WTC11 (cell line): ENCODE measurements around the gene MIEF1. TPM values are rescaled to one million over a fixed set of nuclear protein-coding genes. Genes with fewer than 3 reads are reported as not detected.

ENCODE experiments used
- ATF1 ChIP-seq: sonication (generic); formaldehyde crosslinking; IDR thresholded peaks from 2 replicates; pipeline ENCODE4 v1.8.1; 2023; ENCODE audit warnings: mild to moderate bottlenecking, moderate library complexity, missing genetic modification reagents
- CREB1 ChIP-seq: sonication (generic); formaldehyde crosslinking; IDR thresholded peaks from 2 replicates; pipeline ENCODE4 v1.8.0; 2023; ENCODE audit warnings: mild to moderate bottlenecking, missing genetic modification reagents
- FOXJ3 ChIP-seq: sonication (generic); formaldehyde crosslinking; IDR thresholded peaks from 2 replicates; pipeline ENCODE4 v1.9.0; 2021; ENCODE audit warnings: missing genetic modification reagents, mild to moderate bottlenecking, borderline replicate concordance
- GTF2I ChIP-seq: fragments of 250-450 bp; sonication (Bioruptor Pico); conservative IDR thresholded peaks from 2 replicates; pipeline ENCODE4 v1.4.0; 2021; ENCODE audit warnings: mild to moderate bottlenecking
- NFATC4 ChIP-seq: fragments of 250-450 bp; sonication (Bioruptor Pico); IDR thresholded peaks from 2 replicates; pipeline ENCODE4 v1.9.0; 2021; ENCODE audit warnings: mild to moderate bottlenecking
- NFE2L1 ChIP-seq: sonication (generic); formaldehyde crosslinking; IDR thresholded peaks from 2 replicates; pipeline ENCODE4 v1.8.1; 2023; ENCODE audit warnings: missing genetic modification reagents
- RELA ChIP-seq: sonication (generic); formaldehyde crosslinking; IDR thresholded peaks from 2 replicates; pipeline ENCODE4 v1.8.1; 2022; ENCODE audit warnings: missing genetic modification reagents, mild to moderate bottlenecking, borderline replicate concordance
- RORB ChIP-seq: fragments of 250-450 bp; sonication (Bioruptor Pico); IDR thresholded peaks from 2 replicates; pipeline ENCODE4 v1.9.0; 2021; ENCODE audit warnings: mild to moderate bottlenecking
- SMAD3 ChIP-seq: sonication (generic); formaldehyde crosslinking; IDR thresholded peaks from 2 replicates; pipeline ENCODE4 v1.8.0; 2022; ENCODE audit warnings: missing genetic modification reagents, mild to moderate bottlenecking, borderline replicate concordance
- TEAD1 ChIP-seq: sonication (generic); formaldehyde crosslinking; IDR thresholded peaks from 2 replicates; pipeline ENCODE4 v1.8.0; 2022; ENCODE audit warnings: mild to moderate bottlenecking, missing genetic modification reagents
- ZBTB21 ChIP-seq: sonication (generic); formaldehyde crosslinking; IDR thresholded peaks from 2 replicates; pipeline ENCODE4 v1.8.1; 2023; ENCODE audit warnings: mild to moderate bottlenecking, missing genetic modification reagents, borderline replicate concordance
- ZNF121 ChIP-seq: sonication (generic); formaldehyde crosslinking; IDR thresholded peaks from 2 replicates; pipeline ENCODE4 v1.8.0; 2023; ENCODE audit warnings: missing genetic modification reagents
- ZNF232 ChIP-seq: sonication (generic); formaldehyde crosslinking; IDR thresholded peaks from 2 replicates; pipeline ENCODE4 v1.8.0; 2022; ENCODE audit warnings: mild to moderate bottlenecking, missing genetic modification reagents
- ZNF263 ChIP-seq: sonication (generic); formaldehyde crosslinking; IDR thresholded peaks from 2 replicates; pipeline ENCODE4 v1.8.1; 2022; ENCODE audit warnings: low read depth, mild to moderate bottlenecking, moderate library complexity, missing genetic modification reagents
- ZNF396 ChIP-seq: fragments of 250-450 bp; sonication (Bioruptor Pico); IDR thresholded peaks from 2 replicates; pipeline ENCODE4 v1.8.0; 2021; ENCODE audit warnings: mild to moderate bottlenecking, moderate library complexity, borderline replicate concordance
- ZNF423 ChIP-seq: fragments of 250-450 bp; sonication (Bioruptor Pico); IDR thresholded peaks from 2 replicates; pipeline ENCODE4 v2.1.2; 2022; ENCODE audit warnings: mild to moderate bottlenecking, moderate library complexity
- total RNA-seq: library from RNA; stranded (reverse); gene quantifications from 3 replicates; pipeline ENCODE4 v1.2.3, GENCODE V29; 2021
- TF ChIP-seq, protein P1 (sequence below): sonication (generic); formaldehyde crosslinking; IDR thresholded peaks from 2 replicates; pipeline ENCODE4 v1.8.0; 2023; ENCODE audit warnings: missing genetic modification reagents
- TF ChIP-seq, protein P2 (sequence below): sonication (generic); formaldehyde crosslinking; conservative IDR thresholded peaks from 2 replicates; pipeline ENCODE4 v1.8.1; 2022; ENCODE audit warnings: mild to moderate bottlenecking, missing genetic modification reagents
- TF ChIP-seq, protein P3 (sequence below): fragments of 200-600 bp; IDR thresholded peaks from 2 replicates; pipeline ENCODE4 v1.8.0; 2022; ENCODE audit warnings: antibody characterized with exemption
- TF ChIP-seq, protein P4 (sequence below): sonication (generic); formaldehyde crosslinking; IDR thresholded peaks from 2 replicates; pipeline ENCODE4 v1.8.1; 2022; ENCODE audit warnings: low read depth, mild to moderate bottlenecking, moderate library complexity, missing genetic modification reagents, borderline replicate concordance
- TF ChIP-seq, protein P5 (sequence below): sonication (generic); formaldehyde crosslinking; IDR thresholded peaks from 2 replicates; pipeline ENCODE4 v1.8.1; 2023; ENCODE audit warnings: mild to moderate bottlenecking, moderate library complexity, missing genetic modification reagents
- TF ChIP-seq, protein P6 (sequence below): sonication (generic); formaldehyde crosslinking; IDR thresholded peaks from 2 replicates; pipeline ENCODE4 v1.8.1; 2022; ENCODE audit warnings: missing genetic modification reagents, borderline replicate concordance
- TF ChIP-seq, protein P7 (sequence below): sonication (generic); formaldehyde crosslinking; IDR thresholded peaks from 2 replicates; pipeline ENCODE4 v1.8.0; 2023; ENCODE audit warnings: mild to moderate bottlenecking, missing genetic modification reagents
- TF ChIP-seq, protein P8 (sequence below): sonication (generic); formaldehyde crosslinking; IDR thresholded peaks from 2 replicates; pipeline ENCODE4 v1.8.1; 2023; ENCODE audit warnings: mild to moderate bottlenecking, missing genetic modification reagents
- TF ChIP-seq, protein P9 (sequence below): fragments of 250-450 bp; sonication (Bioruptor Pico); IDR thresholded peaks from 2 replicates; pipeline ENCODE4 v2.1.2; 2022; ENCODE audit warnings: mild to moderate bottlenecking, moderate library complexity

MIEF1 gene
- total RNA-seq, 1 experiment from 2014 or later = 38.7 TPM

DNA sequence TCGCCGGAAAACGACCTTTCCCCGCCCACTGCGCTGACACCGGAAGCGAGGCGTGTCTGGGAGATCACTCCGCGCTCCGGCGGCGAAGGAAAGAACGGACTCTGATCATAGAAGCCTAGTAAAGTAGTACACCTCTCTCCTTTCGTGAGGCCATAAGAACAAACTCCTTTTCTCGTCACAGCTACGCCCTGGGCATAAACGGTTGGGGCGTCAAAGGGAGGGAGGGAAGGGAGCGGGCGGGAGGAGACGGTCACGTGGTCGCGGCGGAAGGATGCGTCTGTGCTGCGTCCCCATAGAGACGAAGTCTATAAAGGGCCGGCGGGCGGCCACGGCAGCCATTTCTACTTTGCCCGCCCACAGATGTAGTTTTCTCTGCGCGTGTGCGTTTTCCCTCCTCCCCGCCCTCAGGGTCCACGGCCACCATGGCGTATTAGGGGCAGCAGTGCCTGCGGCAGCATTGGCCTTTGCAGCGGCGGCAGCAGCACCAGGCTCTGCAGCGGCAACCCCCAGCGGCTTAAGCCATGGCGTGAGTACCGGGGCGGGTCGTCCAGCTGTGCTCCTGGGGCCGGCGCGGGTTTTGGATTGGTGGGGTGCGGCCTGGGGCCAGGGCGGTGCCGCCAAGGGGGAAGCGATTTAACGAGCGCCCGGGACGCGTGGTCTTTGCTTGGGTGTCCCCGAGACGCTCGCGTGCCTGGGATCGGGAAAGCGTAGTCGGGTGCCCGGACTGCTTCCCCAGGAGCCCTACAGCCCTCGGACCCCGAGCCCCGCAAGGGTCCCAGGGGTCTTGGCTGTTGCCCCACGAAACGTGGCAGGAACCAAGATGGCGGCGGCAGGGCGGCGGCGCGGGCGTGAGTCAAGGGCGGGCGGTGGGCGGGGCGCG is 18.4 kb downstream of the MIEF1 start, which contains the start of gene ATF4 (continued):
- TF ChIP-seq, protein P1, sequence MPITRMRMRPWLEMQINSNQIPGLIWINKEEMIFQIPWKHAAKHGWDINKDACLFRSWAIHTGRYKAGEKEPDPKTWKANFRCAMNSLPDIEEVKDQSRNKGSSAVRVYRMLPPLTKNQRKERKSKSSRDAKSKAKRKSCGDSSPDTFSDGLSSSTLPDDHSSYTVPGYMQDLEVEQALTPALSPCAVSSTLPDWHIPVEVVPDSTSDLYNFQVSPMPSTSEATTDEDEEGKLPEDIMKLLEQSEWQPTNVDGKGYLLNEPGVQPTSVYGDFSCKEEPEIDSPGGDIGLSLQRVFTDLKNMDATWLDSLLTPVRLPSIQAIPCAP = peak; percentile 93
- TF ChIP-seq NFATC4 (CRISPR knock-in tag) = peak; percentile 60; the same call in 1 of the 2 replicates
- TF ChIP-seq, protein P2, sequence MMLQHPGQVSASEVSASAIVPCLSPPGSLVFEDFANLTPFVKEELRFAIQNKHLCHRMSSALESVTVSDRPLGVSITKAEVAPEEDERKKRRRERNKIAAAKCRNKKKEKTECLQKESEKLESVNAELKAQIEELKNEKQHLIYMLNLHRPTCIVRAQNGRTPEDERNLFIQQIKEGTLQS (CRISPR knock-in tag) = no peak
- TF ChIP-seq, protein P3, sequence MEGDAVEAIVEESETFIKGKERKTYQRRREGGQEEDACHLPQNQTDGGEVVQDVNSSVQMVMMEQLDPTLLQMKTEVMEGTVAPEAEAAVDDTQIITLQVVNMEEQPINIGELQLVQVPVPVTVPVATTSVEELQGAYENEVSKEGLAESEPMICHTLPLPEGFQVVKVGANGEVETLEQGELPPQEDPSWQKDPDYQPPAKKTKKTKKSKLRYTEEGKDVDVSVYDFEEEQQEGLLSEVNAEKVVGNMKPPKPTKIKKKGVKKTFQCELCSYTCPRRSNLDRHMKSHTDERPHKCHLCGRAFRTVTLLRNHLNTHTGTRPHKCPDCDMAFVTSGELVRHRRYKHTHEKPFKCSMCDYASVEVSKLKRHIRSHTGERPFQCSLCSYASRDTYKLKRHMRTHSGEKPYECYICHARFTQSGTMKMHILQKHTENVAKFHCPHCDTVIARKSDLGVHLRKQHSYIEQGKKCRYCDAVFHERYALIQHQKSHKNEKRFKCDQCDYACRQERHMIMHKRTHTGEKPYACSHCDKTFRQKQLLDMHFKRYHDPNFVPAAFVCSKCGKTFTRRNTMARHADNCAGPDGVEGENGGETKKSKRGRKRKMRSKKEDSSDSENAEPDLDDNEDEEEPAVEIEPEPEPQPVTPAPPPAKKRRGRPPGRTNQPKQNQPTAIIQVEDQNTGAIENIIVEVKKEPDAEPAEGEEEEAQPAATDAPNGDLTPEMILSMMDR = no peak
- TF ChIP-seq RORB (CRISPR knock-in tag) = peak; percentile 75
- 0 out of 2 replicates have a peak, but pooled peaks have one; percentile 37 for TF ChIP-seq ZNF263 (CRISPR knock-in tag)
- no peak for TF ChIP-seq ZBTB21 (CRISPR knock-in tag)
- TF ChIP-seq ZNF232 (CRISPR knock-in tag) = peak; percentile 81; the same call in 1 of the 2 replicates
- no peak for TF ChIP-seq FOXJ3 (CRISPR knock-in tag)
- TF ChIP-seq, protein P4, sequence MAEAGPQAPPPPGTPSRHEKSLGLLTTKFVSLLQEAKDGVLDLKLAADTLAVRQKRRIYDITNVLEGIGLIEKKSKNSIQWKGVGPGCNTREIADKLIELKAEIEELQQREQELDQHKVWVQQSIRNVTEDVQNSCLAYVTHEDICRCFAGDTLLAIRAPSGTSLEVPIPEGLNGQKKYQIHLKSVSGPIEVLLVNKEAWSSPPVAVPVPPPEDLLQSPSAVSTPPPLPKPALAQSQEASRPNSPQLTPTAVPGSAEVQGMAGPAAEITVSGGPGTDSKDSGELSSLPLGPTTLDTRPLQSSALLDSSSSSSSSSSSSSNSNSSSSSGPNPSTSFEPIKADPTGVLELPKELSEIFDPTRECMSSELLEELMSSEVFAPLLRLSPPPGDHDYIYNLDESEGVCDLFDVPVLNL (CRISPR knock-in tag) = peak; percentile 49; the same call in 1 of the 2 replicates
- TF ChIP-seq ATF1 (CRISPR knock-in tag) = peak; percentile 42; the same call in 1 of the 2 replicates
- no peak for TF ChIP-seq GTF2I (CRISPR knock-in tag)
- TF ChIP-seq, protein P5, sequence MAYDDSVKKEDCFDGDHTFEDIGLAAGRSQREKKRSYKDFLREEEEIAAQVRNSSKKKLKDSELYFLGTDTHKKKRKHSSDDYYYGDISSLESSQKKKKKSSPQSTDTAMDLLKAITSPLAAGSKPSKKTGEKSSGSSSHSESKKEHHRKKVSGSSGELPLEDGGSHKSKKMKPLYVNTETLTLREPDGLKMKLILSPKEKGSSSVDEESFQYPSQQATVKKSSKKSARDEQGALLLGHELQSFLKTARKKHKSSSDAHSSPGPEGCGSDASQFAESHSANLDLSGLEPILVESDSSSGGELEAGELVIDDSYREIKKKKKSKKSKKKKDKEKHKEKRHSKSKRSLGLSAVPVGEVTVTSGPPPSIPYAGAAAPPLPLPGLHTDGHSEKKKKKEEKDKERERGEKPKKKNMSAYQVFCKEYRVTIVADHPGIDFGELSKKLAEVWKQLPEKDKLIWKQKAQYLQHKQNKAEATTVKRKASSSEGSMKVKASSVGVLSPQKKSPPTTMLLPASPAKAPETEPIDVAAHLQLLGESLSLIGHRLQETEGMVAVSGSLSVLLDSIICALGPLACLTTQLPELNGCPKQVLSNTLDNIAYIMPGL (CRISPR knock-in tag) = peak; percentile 28; the same call in 1 of the 2 replicates
- TF ChIP-seq TEAD1 (CRISPR knock-in tag) = peak; percentile 82; the same call in 1 of the 2 replicates
- no peak for TF ChIP-seq SMAD3 (CRISPR knock-in tag)
- TF ChIP-seq, protein P6, sequence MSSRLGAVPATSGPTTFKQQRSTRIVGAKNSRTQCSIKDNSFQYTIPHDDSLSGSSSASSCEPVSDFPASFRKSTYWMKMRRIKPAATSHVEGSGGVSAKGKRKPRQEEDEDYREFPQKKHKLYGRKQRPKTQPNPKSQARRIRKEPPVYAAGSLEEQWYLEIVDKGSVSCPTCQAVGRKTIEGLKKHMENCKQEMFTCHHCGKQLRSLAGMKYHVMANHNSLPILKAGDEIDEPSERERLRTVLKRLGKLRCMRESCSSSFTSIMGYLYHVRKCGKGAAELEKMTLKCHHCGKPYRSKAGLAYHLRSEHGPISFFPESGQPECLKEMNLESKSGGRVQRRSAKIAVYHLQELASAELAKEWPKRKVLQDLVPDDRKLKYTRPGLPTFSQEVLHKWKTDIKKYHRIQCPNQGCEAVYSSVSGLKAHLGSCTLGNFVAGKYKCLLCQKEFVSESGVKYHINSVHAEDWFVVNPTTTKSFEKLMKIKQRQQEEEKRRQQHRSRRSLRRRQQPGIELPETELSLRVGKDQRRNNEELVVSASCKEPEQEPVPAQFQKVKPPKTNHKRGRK = no peak
- TF ChIP-seq CREB1 = peak; percentile 78; the same call in 1 of the 2 replicates
- no peak for TF ChIP-seq ZNF121 (CRISPR knock-in tag)
- TF ChIP-seq, protein P7, sequence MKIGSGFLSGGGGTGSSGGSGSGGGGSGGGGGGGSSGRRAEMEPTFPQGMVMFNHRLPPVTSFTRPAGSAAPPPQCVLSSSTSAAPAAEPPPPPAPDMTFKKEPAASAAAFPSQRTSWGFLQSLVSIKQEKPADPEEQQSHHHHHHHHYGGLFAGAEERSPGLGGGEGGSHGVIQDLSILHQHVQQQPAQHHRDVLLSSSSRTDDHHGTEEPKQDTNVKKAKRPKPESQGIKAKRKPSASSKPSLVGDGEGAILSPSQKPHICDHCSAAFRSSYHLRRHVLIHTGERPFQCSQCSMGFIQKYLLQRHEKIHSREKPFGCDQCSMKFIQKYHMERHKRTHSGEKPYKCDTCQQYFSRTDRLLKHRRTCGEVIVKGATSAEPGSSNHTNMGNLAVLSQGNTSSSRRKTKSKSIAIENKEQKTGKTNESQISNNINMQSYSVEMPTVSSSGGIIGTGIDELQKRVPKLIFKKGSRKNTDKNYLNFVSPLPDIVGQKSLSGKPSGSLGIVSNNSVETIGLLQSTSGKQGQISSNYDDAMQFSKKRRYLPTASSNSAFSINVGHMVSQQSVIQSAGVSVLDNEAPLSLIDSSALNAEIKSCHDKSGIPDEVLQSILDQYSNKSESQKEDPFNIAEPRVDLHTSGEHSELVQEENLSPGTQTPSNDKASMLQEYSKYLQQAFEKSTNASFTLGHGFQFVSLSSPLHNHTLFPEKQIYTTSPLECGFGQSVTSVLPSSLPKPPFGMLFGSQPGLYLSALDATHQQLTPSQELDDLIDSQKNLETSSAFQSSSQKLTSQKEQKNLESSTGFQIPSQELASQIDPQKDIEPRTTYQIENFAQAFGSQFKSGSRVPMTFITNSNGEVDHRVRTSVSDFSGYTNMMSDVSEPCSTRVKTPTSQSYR (CRISPR knock-in tag) = no peak
- peak; percentile 77 for TF ChIP-seq NFE2L1 (CRISPR knock-in tag)
- TF ChIP-seq, protein P8, sequence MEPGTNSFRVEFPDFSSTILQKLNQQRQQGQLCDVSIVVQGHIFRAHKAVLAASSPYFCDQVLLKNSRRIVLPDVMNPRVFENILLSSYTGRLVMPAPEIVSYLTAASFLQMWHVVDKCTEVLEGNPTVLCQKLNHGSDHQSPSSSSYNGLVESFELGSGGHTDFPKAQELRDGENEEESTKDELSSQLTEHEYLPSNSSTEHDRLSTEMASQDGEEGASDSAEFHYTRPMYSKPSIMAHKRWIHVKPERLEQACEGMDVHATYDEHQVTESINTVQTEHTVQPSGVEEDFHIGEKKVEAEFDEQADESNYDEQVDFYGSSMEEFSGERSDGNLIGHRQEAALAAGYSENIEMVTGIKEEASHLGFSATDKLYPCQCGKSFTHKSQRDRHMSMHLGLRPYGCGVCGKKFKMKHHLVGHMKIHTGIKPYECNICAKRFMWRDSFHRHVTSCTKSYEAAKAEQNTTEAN = peak; percentile 61; the same call in 1 of the 2 replicates
- TF ChIP-seq ZNF423 (CRISPR knock-in tag) = no peak
- TF ChIP-seq, protein P9, sequence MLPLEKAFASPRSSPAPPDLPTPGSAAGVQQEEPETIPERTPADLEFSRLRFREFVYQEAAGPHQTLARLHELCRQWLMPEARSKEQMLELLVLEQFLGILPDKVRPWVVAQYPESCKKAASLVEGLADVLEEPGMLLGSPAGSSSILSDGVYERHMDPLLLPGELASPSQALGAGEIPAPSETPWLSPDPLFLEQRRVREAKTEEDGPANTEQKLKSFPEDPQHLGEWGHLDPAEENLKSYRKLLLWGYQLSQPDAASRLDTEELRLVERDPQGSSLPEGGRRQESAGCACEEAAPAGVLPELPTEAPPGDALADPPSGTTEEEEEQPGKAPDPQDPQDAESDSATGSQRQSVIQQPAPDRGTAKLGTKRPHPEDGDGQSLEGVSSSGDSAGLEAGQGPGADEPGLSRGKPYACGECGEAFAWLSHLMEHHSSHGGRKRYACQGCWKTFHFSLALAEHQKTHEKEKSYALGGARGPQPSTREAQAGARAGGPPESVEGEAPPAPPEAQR (CRISPR knock-in tag) = no peak
- TF ChIP-seq ZNF396 (CRISPR knock-in tag) = no peak
- TF ChIP-seq RELA (CRISPR knock-in tag) = no peak; the same call in 1 of the 2 replicates
